ENCODE data around the gene TBC1D5.

- TF ChIP-seq CTCF (IDR thresholded peaks at IDR 0.05) (no peak), POLR2A (IDR thresholded peaks at IDR 0.05) (no peak)
Observed at GRCh38 chr3:17631609-17632008, 110.8 kb downstream of the TBC1D5 start.

Data from vagina (tissue), 2 donors.